A549 (cell line): Measurements from ENCODE around the gene C1QTNF9. TPM values are rescaled to one million over a fixed set of nuclear protein-coding genes. Genes with fewer than 3 reads are reported as not detected.
"Not testable (repeated sequence)": the region's sequence is repeated elsewhere in the genome, so short reads cannot be mapped to it uniquely, and the experiment has no call there.

Source experiments
- ATAC-seq, 2 experiments: fragments of 200-7000 bp in 1 of 2; fragments of >200 bp in 1 of 2; cut with Nextera tagmentation in 1 of 2; cut with Tn5 transposase in 1 of 2; 3 replicates each; pipeline versions ENCODE4 v1.8.0 to v1.9.1; 2018 to 2020; ENCODE audit warnings: mild to moderate bottlenecking in 1 of 2, moderate library complexity in 1 of 2
- CTCF ChIA-PET: fragments of 300-600 bp; sonication (Branson Sonifier 250); formaldehyde crosslinking; extraction: SDS; loops from one replicate; lab custom pipeline; 2021; ENCODE audit warnings: antibody characterized with exemption, inconsistent platforms; lab: Yijun Ruan, JAX
- POLR2A ChIA-PET: fragments of 350-600 bp; formaldehyde crosslinking; extraction: SDS; loops from one replicate; lab custom pipeline; 2021; ENCODE audit warnings: antibody characterized with exemption, inconsistent platforms; lab: Yijun Ruan, JAX
- DNase-seq, 2 experiments: peaks; one replicate each; pipeline versions ENCODE4 v3.0.0 to v3.0.0-alpha.2; 2011 to 2016; ENCODE audit warnings: low read depth in 1 of 2, low spot score in 1 of 2
- FAIRE-seq: peaks from 2 replicates; lab custom pipeline; 2011; peaks lifted over from hg19 to GRCh38; lab: Jason Lieb, UNC
- H3K27ac ChIP-seq, 2 experiments: fragments of >200 bp; sonication (Bioruptor Twin); formaldehyde crosslinking; 3 replicates each; pipeline ENCODE4 v1.5.1; 2016 to 2017
- H3K4me1 ChIP-seq: fragments of >200 bp; sonication (Bioruptor Twin); formaldehyde crosslinking; 3 replicates; pipeline ENCODE4 v1.6.1; 2016
- H3K4me2 ChIP-seq: fragments of >200 bp; sonication (Bioruptor Twin); formaldehyde crosslinking; 3 replicates; pipeline ENCODE4 v1.6.1; 2016
- H3K4me3 ChIP-seq: fragments of >200 bp; sonication (Bioruptor Twin); formaldehyde crosslinking; 3 replicates; pipeline ENCODE4 v1.5.1; 2016
- H3K9me3 ChIP-seq: fragments of >200 bp; sonication (Bioruptor Twin); formaldehyde crosslinking; 3 replicates; pipeline ENCODE4 v1.6.1; 2016
- RAD21 ChIP-seq, 2 experiments: fragments of >200 bp in 1 of 2; sonication (Bioruptor Twin) in 1 of 2; formaldehyde crosslinking in 1 of 2; IDR thresholded peaks in 1 of 2; conservative IDR thresholded peaks in 1 of 2; 2 replicates in 1 of 2; 3 replicates in 1 of 2; pipeline ENCODE4 v1.6.1; 2012 to 2018; ENCODE audit warnings: inconsistent platforms in 1 of 2
- RNF2 ChIP-seq: fragments of 200-600 bp; sonication (generic); IDR thresholded peaks from 2 replicates; pipeline ENCODE4 v1.6.1; 2016; ENCODE audit warnings: low read depth, mild to moderate bottlenecking, antibody characterized with exemption, moderate library complexity, borderline replicate concordance
- WGBS: methylation state at CpG from one replicate; pipeline ENCODE4 v1.1.6; 2017; ENCODE audit errors: missing lambda C conversion rate; 5-methylcytosine and 5-hydroxymethylcytosine counted together
- polyA plus RNA-seq, 4 experiments: library from polyadenylated mRNA; depleted of rRNA in 3 of 4; stranded (reverse); fragments of >200 nt; fragmentation: RNase III in 1 of 4; extraction: RNeasy Plus Mini Kit Qiagen cat#74134 plus additional on column Dnase treatment in 1 of 4; gene quantifications; 2 replicates in 3 of 4; 3 replicates in 1 of 4; pipeline ENCODE4 v1.2.3, GENCODE V29; 2011 to 2017
- TF ChIP-seq, protein P1 (sequence below): fragments of >200 bp; sonication (Bioruptor Twin); formaldehyde crosslinking; IDR thresholded peaks from 3 replicates; pipeline ENCODE4 v1.5.1; 2016

The C1QTNF9 gene
- polyA plus RNA-seq, 2 of the 4 experiments (the other 2 are of a cell fraction), result not detected

DNA sequence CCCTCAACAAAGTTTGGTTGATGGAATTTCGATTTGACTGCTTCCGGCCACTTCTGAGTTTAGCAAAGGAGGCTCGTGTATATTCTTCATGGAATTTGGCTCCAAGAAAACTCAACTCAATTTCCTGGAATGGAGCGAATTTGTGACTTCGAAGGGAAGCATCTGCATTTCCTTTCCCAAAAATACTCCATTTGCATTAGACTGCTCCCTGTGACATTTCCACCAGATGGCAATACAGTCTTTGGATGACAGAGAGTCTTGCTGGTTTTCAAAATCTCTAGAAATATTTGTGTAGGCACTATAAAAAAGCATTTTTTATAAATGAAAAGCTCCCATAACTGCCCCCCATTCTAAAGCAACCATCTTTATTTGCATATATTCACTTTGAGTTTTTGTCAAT lies 4.1 kb downstream of the C1QTNF9 start:
- Histone ChIP-seq H3K4me1 (no peaks in the 10 kb centered on the region), H3K9me3 (no peaks in the 10 kb centered on the region), H3K4me2 (no peak overlapping the region), H3K27ac (no peak overlapping the region), H3K4me3 (no peak overlapping the region)
- TF ChIP-seq, protein P1, sequence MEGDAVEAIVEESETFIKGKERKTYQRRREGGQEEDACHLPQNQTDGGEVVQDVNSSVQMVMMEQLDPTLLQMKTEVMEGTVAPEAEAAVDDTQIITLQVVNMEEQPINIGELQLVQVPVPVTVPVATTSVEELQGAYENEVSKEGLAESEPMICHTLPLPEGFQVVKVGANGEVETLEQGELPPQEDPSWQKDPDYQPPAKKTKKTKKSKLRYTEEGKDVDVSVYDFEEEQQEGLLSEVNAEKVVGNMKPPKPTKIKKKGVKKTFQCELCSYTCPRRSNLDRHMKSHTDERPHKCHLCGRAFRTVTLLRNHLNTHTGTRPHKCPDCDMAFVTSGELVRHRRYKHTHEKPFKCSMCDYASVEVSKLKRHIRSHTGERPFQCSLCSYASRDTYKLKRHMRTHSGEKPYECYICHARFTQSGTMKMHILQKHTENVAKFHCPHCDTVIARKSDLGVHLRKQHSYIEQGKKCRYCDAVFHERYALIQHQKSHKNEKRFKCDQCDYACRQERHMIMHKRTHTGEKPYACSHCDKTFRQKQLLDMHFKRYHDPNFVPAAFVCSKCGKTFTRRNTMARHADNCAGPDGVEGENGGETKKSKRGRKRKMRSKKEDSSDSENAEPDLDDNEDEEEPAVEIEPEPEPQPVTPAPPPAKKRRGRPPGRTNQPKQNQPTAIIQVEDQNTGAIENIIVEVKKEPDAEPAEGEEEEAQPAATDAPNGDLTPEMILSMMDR, result peak; percentile 23; the same call in 2 of the 3 replicates
- peak; percentile 23 to 29; a peak in 1 of 5 replicates for TF ChIP-seq RAD21 (conservative IDR thresholded peaks at IDR 0.05 in 1 of 2, IDR thresholded peaks at IDR 0.05 in 1 of 2)
- no peak for TF ChIP-seq RNF2
- ChIA-PET CTCF (interaction anchor here (0.7 kb wide), 1 partner anchor 414 kb away, joined by 4 read pairs; no protein-coding TSS in a partner anchor), POLR2A (no interaction called here)
- peak in 1 of 2 experiments; percentile 11 for DNase-seq
- no peak for FAIRE-seq
- ATAC-seq, result peak in 1 of 2 experiments; percentile 39; a peak in 1 of 6 replicates
- WGBS, result 21% methylated on average over 5 of the region's 5 CpGs

DNA sequence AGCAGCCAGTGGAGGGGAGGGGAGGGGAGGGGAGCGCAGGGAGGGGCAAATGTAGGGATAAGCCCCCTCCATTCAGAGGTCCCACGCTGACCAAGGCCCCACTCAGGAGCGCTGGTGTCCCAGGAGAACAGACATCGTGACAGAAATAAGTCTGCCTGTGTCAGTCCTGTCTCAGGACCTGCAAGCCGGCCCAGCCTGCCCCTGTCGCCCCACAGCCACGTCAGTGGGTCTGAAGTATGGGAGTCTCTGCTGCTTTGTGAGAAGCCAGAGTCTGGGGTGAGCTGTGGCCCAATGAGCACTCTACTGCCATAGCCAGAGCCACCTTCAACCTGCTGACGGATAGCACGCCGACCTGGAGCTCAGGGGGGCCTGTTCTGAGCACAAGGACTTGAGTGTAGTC lies 8.5 kb downstream of the C1QTNF9 start:
- ATAC-seq, POLR2A ChIA-PET, H3K9me3 ChIP-seq, H3K4me2 ChIP-seq, H3K4me1 ChIP-seq, CTCF ChIA-PET, FAIRE-seq, H3K27ac ChIP-seq, DNase-seq, H3K4me3 ChIP-seq: not testable (repeated sequence)
- 41% methylated on average over 7 of the region's 10 CpGs for WGBS

- FAIRE-seq, H3K4me1 ChIP-seq, ATAC-seq, H3K9me3 ChIP-seq, POLR2A ChIA-PET, H3K4me2 ChIP-seq, H3K27ac ChIP-seq, CTCF ChIA-PET, DNase-seq, H3K4me3 ChIP-seq: not testable (repeated sequence)
- 52% methylated on average over 3 of the region's 4 CpGs for WGBS
Observed at GRCh38 chr13:24318878-24319277, 9.5 kb downstream of the C1QTNF9 start.

DNA sequence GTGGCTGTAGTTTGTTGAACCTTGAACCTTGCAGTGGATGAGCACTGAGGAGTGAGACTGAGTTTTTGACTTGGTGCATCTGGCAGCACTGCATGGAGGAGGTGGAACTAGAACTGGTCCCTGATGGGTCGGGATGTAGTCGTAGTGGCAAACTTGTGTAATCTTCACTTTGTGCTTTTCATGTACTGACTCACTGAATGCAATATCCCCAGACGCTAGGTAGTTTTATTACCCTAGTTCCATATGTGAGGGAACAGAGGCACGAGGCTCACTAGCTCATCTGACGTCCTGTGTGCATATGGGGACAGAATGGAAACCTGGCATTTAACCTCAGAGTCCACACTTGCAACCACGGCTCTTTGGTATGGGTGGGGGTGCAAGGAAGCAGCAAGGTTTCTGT lies 10.3 kb downstream of the C1QTNF9 start:
- WGBS, result 35% methylated on average over 4 of the region's 6 CpGs
- H3K4me2 ChIP-seq, FAIRE-seq, H3K4me3 ChIP-seq, DNase-seq, POLR2A ChIA-PET, ATAC-seq, H3K27ac ChIP-seq, H3K4me1 ChIP-seq, H3K9me3 ChIP-seq: not testable (repeated sequence)
- CTCF ChIA-PET, result interaction anchor here (0.7 kb wide), 2 partner anchors 234 to 236 kb away, joined by 3 to 4 read pairs; no protein-coding TSS in a partner anchor

- H3K4me2 ChIP-seq, ATAC-seq, H3K9me3 ChIP-seq, H3K4me3 ChIP-seq, FAIRE-seq, H3K4me1 ChIP-seq, POLR2A ChIA-PET, H3K27ac ChIP-seq, DNase-seq: not testable (repeated sequence)
- WGBS, result 52% methylated on average over 8 of the region's 8 CpGs
- CTCF ChIA-PET, result interaction anchor here (0.9 kb wide), 1 partner anchor 351 kb away, joined by 3 read pairs; no protein-coding TSS in a partner anchor
Observed at GRCh38 chr13:24321416-24321815, 12.0 kb downstream of the C1QTNF9 start.

GRCh38 chr13:24322470-24322869 lies 13.1 kb downstream of the C1QTNF9 start:
- CTCF ChIA-PET, result interaction anchor here (0.9 to 1.5 kb wide), 3 partner anchors 14 to 350 kb away, joined by 3 read pairs; no protein-coding TSS in a partner anchor
- H3K9me3 ChIP-seq, POLR2A ChIA-PET, H3K4me2 ChIP-seq, FAIRE-seq: not testable (repeated sequence)
- 14% methylated on average over 2 of the region's 2 CpGs for WGBS
- ATAC-seq, result peak; percentile 86 to 96
- TF ChIP-seq RAD21 (conservative IDR thresholded peaks at IDR 0.05 in 1 of 2, IDR thresholded peaks at IDR 0.05 in 1 of 2), result peak; percentile 30 to 37; a peak in 3 of 5 replicates
- TF ChIP-seq, protein P1, result peak; percentile 23; the same call in 2 of the 3 replicates
- TF ChIP-seq, all 56 proteins: peak for 2; not testable (repeated sequence) for 54
- not testable (repeated sequence) for H3K4me1 ChIP-seq, DNase-seq, H3K4me3 ChIP-seq, H3K27ac ChIP-seq
